Stomach (tissue), 9 donors: ENCODE results near the gene PWWP2B. TPM values are rescaled to one million over a fixed set of nuclear protein-coding genes. Genes with fewer than 3 reads are reported as not detected.
A peak's percentile ranks its signal among the peaks of the same experiment; 100 is the strongest.

ENCODE experiments used
- DNase-seq, 2 donors: peaks; one replicate each; pipeline versions ENCODE4 v3.0.0 to v3.0.0-alpha.2; 2013 to 2019
- H3K27ac ChIP-seq, 5 donors: fragments of 200-600 bp in 4 of 5; sonication (generic) in 4 of 5; one replicate each; pipeline ENCODE4 v1.5.1; 2013 to 2019; ENCODE audit warnings: mild to moderate bottlenecking in 1 of 5, moderate library complexity in 1 of 5
- H3K27me3 ChIP-seq, 3 donors: fragments of 200-600 bp; sonication (generic); one replicate each; pipeline ENCODE4 v1.5.1; 2017 to 2019; ENCODE audit warnings: mixed run types in 1 of 3
- H3K36me3 ChIP-seq, 4 donors: fragments of 200-600 bp; sonication (generic); 1 replicate in 3 of 4; 2 replicates in 1 of 4; pipeline ENCODE4 v1.5.1; 2016 to 2019
- H3K4me1 ChIP-seq, 4 donors: fragments of 200-600 bp; sonication (generic); one replicate each; pipeline ENCODE4 v1.5.1; 2016 to 2019
- H3K4me3 ChIP-seq, 4 donors: fragments of 200-600 bp; sonication (generic) in 3 of 4; one replicate each; pipeline ENCODE4 v1.5.1; 2016 to 2019; ENCODE audit warnings: mild to moderate bottlenecking in 1 of 4
- H3K9me3 ChIP-seq, 4 donors: fragments of 200-600 bp; sonication (generic); one replicate each; pipeline ENCODE4 v1.5.1; 2016 to 2019
- CTCF ChIP-seq, 7 experiments: fragments of 450-650 bp in 4 of 7; fragments of 200-600 bp in 3 of 7; sonication (generic) in 3 of 7; IDR thresholded peaks; one replicate each; pipeline ENCODE4 v1.5.1; 2016 to 2019; ENCODE audit warnings: antibody characterized with exemption in 7 of 7, control low read depth in 2 of 7, mild to moderate bottlenecking in 1 of 7
- EP300 ChIP-seq: sonication (generic); formaldehyde crosslinking; IDR thresholded peaks from one replicate; pipeline ENCODE4 v1.6.1; 2017; ENCODE audit warnings: antibody characterized with exemption
- POLR2A ChIP-seq, 4 donors: fragments of 450-650 bp; IDR thresholded peaks; one replicate each; pipeline ENCODE4 v1.6.1; 2016; ENCODE audit warnings: antibody characterized with exemption in 4 of 4, control low read depth in 2 of 4, mild to moderate bottlenecking in 1 of 4, moderate library complexity in 1 of 4
- POLR2AphosphoS5 ChIP-seq, 3 donors: sonication (generic); formaldehyde crosslinking; IDR thresholded peaks; one replicate each; pipeline ENCODE4 v1.6.1; 2016; ENCODE audit warnings: antibody characterized with exemption in 3 of 3
- WGBS, 5 donors: extraction: QIAGEN DNeasy Blood & Tissue Kit in 3 of 5; methylation state at CpG; one replicate each; pipeline versions ENCODE4 v1.1.5 to v1.1.7; 2013 to 2018; 5-methylcytosine and 5-hydroxymethylcytosine counted together
- intact Hi-C: fragments of 100-400 bp; cut with DNase I; formaldehyde crosslinking; loops from one replicate; pipeline ENCODE4 v1.15.1; 2023; ENCODE audit warnings: low total_unique reads
- polyA plus RNA-seq, 3 donors: library from polyadenylated mRNA; stranded (reverse); fragments of 200-250 nt; gene quantifications; one replicate each; pipeline ENCODE4 v1.2.3, GENCODE V29; 2013
- total RNA-seq, 5 donors: library from RNA; depleted of rRNA; stranded (reverse); fragments of >200 nt; gene quantifications; one replicate each; pipeline versions ENCODE4 v1.1.0 to v1.2.3, GENCODE V29; 2014 to 2016
- donor health status: healthy with polysubstance abuse.
- donor health status: Bipolar disorder and iron deficiency.
- donor health status: healthy.

The PWWP2B gene
- total and polyA plus RNA-seq, 8 donors, result 8.5 to 167 (median 22.8) TPM

- intact Hi-C loops, result no loop called here
- no peaks in the 10 kb centered on the region for H3K9me3 ChIP-seq
- peak overlapping the region in 4 of 5 donors; percentile 95 to 97 (median 96) for H3K27ac ChIP-seq
- no peak for TF ChIP-seq POLR2AphosphoS5 (IDR thresholded peaks at IDR 0.05)
- TF ChIP-seq CTCF (IDR thresholded peaks at IDR 0.05), result no peak
- TF ChIP-seq EP300, result no peak
- no peak for TF ChIP-seq POLR2A (IDR thresholded peaks at IDR 0.05)
- no peak for DNase-seq
- H3K27me3 ChIP-seq, result no peaks in the 10 kb centered on the region
- WGBS, 5 donors, result 73 to 92% (median 89%) methylated on average over 5 to 32 of the region's 32 CpGs
- peaks cover 77 to 99% (median 88%) of the 10 kb centered on the region in 4 donors for H3K4me1 ChIP-seq
- H3K4me3 ChIP-seq, result no peak overlapping the region
- peaks cover 0 to 31% (median 6%) of the 10 kb centered on the region in 4 donors for H3K36me3 ChIP-seq
These were observed 19.7 kb downstream of the PWWP2B start for GRCh38 chr10:132416566-132417256.

GRCh38 chr10:132417257-132417910, 20.4 kb downstream of the PWWP2B start:
- 68 to 84% (median 80%) methylated on average over 16 to 26 of the region's 26 CpGs for WGBS, 5 donors
- H3K36me3 ChIP-seq, result peaks cover 0 to 31% (median 6%) of the 10 kb centered on the region in 4 donors
- DNase-seq, result no peak

GRCh38 chr10:132417957-132418441, 21.0 kb downstream of the PWWP2B start:
- WGBS, 5 donors, result 37 to 55% (median 42%) methylated on average over 19 to 20 of the region's 20 CpGs
- H3K36me3 ChIP-seq, result peaks cover 0 to 31% (median 6%) of the 10 kb centered on the region in 4 donors
- intact Hi-C loops, result no loop called here
- DNase-seq, result peak; percentile 66 to 84
- H3K27ac ChIP-seq, result peak overlapping the region; percentile 88 to 97 (median 95)
- no peaks in the 10 kb centered on the region for H3K27me3 ChIP-seq
- peaks cover 73 to 99% (median 88%) of the 10 kb centered on the region in 4 donors for H3K4me1 ChIP-seq
- no peaks in the 10 kb centered on the region for H3K9me3 ChIP-seq
- TF ChIP-seq POLR2AphosphoS5 (IDR thresholded peaks at IDR 0.05) (peak in 2 of 3 donors; percentile 60 to 68), EP300 (no peak), POLR2A (IDR thresholded peaks at IDR 0.05) (no peak), CTCF (IDR thresholded peaks at IDR 0.05) (no peak)
- H3K4me3 ChIP-seq, result no peak overlapping the region

More at GRCh38 chr10:132417257-132417910, 20.4 kb downstream of the PWWP2B start:
- no peak overlapping the region for H3K4me3 ChIP-seq
- no peaks in the 10 kb centered on the region for H3K9me3 ChIP-seq
- peak overlapping the region; percentile 88 to 97 (median 95) for H3K27ac ChIP-seq
- peaks cover 77 to 99% (median 88%) of the 10 kb centered on the region in 4 donors for H3K4me1 ChIP-seq
- H3K27me3 ChIP-seq, result no peaks in the 10 kb centered on the region
- intact Hi-C loops, result no loop called here
- TF ChIP-seq POLR2AphosphoS5 (IDR thresholded peaks at IDR 0.05) (no peak), EP300 (no peak), CTCF (IDR thresholded peaks at IDR 0.05) (no peak), POLR2A (IDR thresholded peaks at IDR 0.05) (no peak)

GRCh38 chr10:132418527-132419416, 21.8 kb downstream of the PWWP2B start:
- peak; percentile 92 to 97 for DNase-seq
- H3K27ac ChIP-seq, result peak overlapping the region; percentile 88 to 97 (median 95)
- 26 to 35% (median 30%) methylated on average over 14 to 18 of the region's 18 CpGs for WGBS, 5 donors
- no peaks in the 10 kb centered on the region for H3K9me3 ChIP-seq
- TF ChIP-seq CTCF (IDR thresholded peaks at IDR 0.05), result no peak
- TF ChIP-seq POLR2AphosphoS5 (IDR thresholded peaks at IDR 0.05), result peak in 2 of 3 donors; percentile 86 to 93
- intact Hi-C loops, result no loop called here
- peaks cover 65 to 99% (median 88%) of the 10 kb centered on the region in 4 donors for H3K4me1 ChIP-seq
- H3K4me3 ChIP-seq, result no peak overlapping the region
- peaks cover 0 to 31% (median 6%) of the 10 kb centered on the region in 4 donors for H3K36me3 ChIP-seq
- no peaks in the 10 kb centered on the region for H3K27me3 ChIP-seq
